Measurements from ENCODE around the gene SLC25A12. TPM values are rescaled to one million over a fixed set of nuclear protein-coding genes. Genes with fewer than 3 reads are reported as not detected.

Gene SLC25A12
- total and polyA plus RNA-seq, 2 of the 13 experiments (the other 11 are each of a cell fraction or from before 2014, with no cell fraction given) = 8.1 to 15.9 TPM

GRCh38 chr2:171922230-171923022, 28.4 kb upstream of the SLC25A12 start, which contains the start of gene HAT1 (continued):
- peak; percentile 67; the same call in 1 of the 2 replicates for TF ChIP-seq ZNF740 (CRISPR knock-in tag; IDR thresholded peaks at IDR 0.05)
- TF ChIP-seq SP140L (CRISPR knock-in tag; IDR thresholded peaks at IDR 0.05; ENCODE audit: borderline replicate concordance) = peak; percentile 94
- TF ChIP-seq ZBTB10 (CRISPR knock-in tag; IDR thresholded peaks at IDR 0.05; ENCODE audit: borderline replicate concordance) = peak; percentile 27; the same call in 1 of the 2 replicates
- TF ChIP-seq BHLHE40 (IDR thresholded peaks at IDR 0.05; ENCODE audit: low read length) = no peak
- peak; percentile 88 for TF ChIP-seq PHF20 (CRISPR knock-in tag; IDR thresholded peaks at IDR 0.05)
- no peak for TF ChIP-seq NR2F6 (IDR thresholded peaks at IDR 0.05)
- peak; percentile 59; the same call in 1 of the 2 replicates for TF ChIP-seq NR2F6 (CRISPR knock-in tag; IDR thresholded peaks at IDR 0.05)
- TF ChIP-seq KMT2A (CRISPR knock-in tag; IDR thresholded peaks at IDR 0.05) = peak; percentile 88
- TF ChIP-seq ZNF451 (CRISPR knock-in tag; IDR thresholded peaks at IDR 0.05) = peak; percentile 22; the same call in 1 of the 2 replicates
- TF ChIP-seq POLR2A (IDR thresholded peaks at IDR 0.05; ENCODE audit: insufficient read depth in 1 of 2, low read depth in 2 of 2, low read length in 2 of 2) = peak in 1 of 2 experiments; percentile 81; a peak in 3 of 4 replicates
- TF ChIP-seq NFYB (CRISPR knock-in tag; IDR thresholded peaks at IDR 0.05) = peak; percentile 78
- TF ChIP-seq RBAK (CRISPR knock-in tag; IDR thresholded peaks at IDR 0.05) = no peak; the same call in 1 of the 2 replicates
- TF ChIP-seq ZNF747 (CRISPR knock-in tag; IDR thresholded peaks at IDR 0.05; ENCODE audit: borderline replicate concordance) = peak; percentile 89
- peak; percentile 89 for TF ChIP-seq ELF1 (CRISPR knock-in tag; IDR thresholded peaks at IDR 0.05)
- 0 out of 2 replicates have a peak, but pooled peaks have one; percentile 20 for TF ChIP-seq ETV6 (CRISPR knock-in tag; conservative IDR thresholded peaks at IDR 0.05)
- TF ChIP-seq HOXA9 (CRISPR knock-in tag; IDR thresholded peaks at IDR 0.05; ENCODE audit: borderline replicate concordance) = peak; percentile 79; the same call in 1 of the 2 replicates
- no peak for TF ChIP-seq ZNF616 (CRISPR knock-in tag; IDR thresholded peaks at IDR 0.05; ENCODE audit: low read depth)
- peak; percentile 48; the same call in 1 of the 2 replicates for TF ChIP-seq PRDM15 (CRISPR knock-in tag; IDR thresholded peaks at IDR 0.05)
- no peak for TF ChIP-seq MED8 (CRISPR knock-in tag; IDR thresholded peaks at IDR 0.05; ENCODE audit: insufficient replicate concordance)
